ENCODE results near the gene POMC.
A peak's percentile ranks its signal among the peaks of the same experiment; 100 is the strongest.

- peak; percentile 84 for TF ChIP-seq CTCF (conservative IDR thresholded peaks at IDR 0.05; ENCODE audit: low read length)
- no peak for TF ChIP-seq EZH2phosphoT487 (IDR thresholded peaks at IDR 0.05; ENCODE audit: borderline replicate concordance)
Measured at GRCh38 chr2:25165992-25166875, 2.1 kb downstream of the POMC start.

Data from Loucy (cell line).